ENCODE results near the gene FER. TPM values are rescaled to one million over a fixed set of nuclear protein-coding genes. Genes with fewer than 3 reads are reported as not detected.
A peak's percentile ranks its signal among the peaks of the same experiment; 100 is the strongest.

FER gene
- total and polyA plus RNA-seq, 2 of the 13 experiments (the other 11 are each of a cell fraction or from before 2014, with no cell fraction given) = 7.9 to 29.0 TPM

- TF ChIP-seq RXRB (CRISPR knock-in tag; IDR thresholded peaks at IDR 0.05; ENCODE audit: borderline replicate concordance) (peak; percentile 52), HMG20A (CRISPR knock-in tag; IDR thresholded peaks at IDR 0.05; ENCODE audit: borderline replicate concordance) (no peak), ELF3 (CRISPR knock-in tag; IDR thresholded peaks at IDR 0.05) (peak; percentile 34; the same call in 1 of the 2 replicates), GTF2F1 (IDR thresholded peaks at IDR 0.05; ENCODE audit: low read length) (no peak), ZBTB46 (CRISPR knock-in tag; IDR thresholded peaks at IDR 0.05; ENCODE audit: borderline replicate concordance) (no peak), ZNF225 (CRISPR knock-in tag; IDR thresholded peaks at IDR 0.05) (no peak), DDIT3 (CRISPR knock-in tag; IDR thresholded peaks at IDR 0.05) (no peak), TBX3 (IDR thresholded peaks at IDR 0.05; ENCODE audit: borderline replicate concordance) (no peak), ZMYM4 (CRISPR knock-in tag; IDR thresholded peaks at IDR 0.05) (peak; percentile 99), ETS1 (CRISPR knock-in tag; IDR thresholded peaks at IDR 0.05) (no peak), CENPBD1 (CRISPR knock-in tag; IDR thresholded peaks at IDR 0.05; ENCODE audit: borderline replicate concordance, low read depth) (no peak), GATAD1 (CRISPR knock-in tag; IDR thresholded peaks at IDR 0.05) (peak; percentile 94), THAP11 (CRISPR knock-in tag; IDR thresholded peaks at IDR 0.05) (peak; percentile 80), ZMYM3 (CRISPR knock-in tag; IDR thresholded peaks at IDR 0.05) (0 out of 2 replicates have a peak, but pooled peaks have one; percentile 17), ATAD3A (CRISPR knock-in tag; IDR thresholded peaks at IDR 0.05) (no peak), ZNF441 (CRISPR knock-in tag; IDR thresholded peaks at IDR 0.05; ENCODE audit: borderline replicate concordance) (0 out of 2 replicates have a peak, but pooled peaks have one; percentile 37), TOPORS (CRISPR knock-in tag; IDR thresholded peaks at IDR 0.05) (no peak)
- TF ChIP-seq, protein P1, sequence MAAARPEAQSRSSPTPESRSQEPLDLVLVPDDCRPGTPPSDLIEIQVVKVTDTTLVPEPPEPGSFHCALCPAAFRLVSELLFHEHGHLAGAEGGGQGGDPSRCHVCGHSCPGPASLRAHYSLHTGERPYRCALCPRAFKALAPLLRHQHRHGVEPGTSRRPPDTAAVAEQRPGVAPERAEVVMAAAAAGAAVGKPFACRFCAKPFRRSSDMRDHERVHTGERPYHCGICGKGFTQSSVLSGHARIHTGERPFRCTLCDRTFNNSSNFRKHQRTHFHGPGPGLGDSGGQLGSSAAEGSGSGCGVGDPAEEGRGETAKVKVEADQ (CRISPR knock-in tag; IDR thresholded peaks at IDR 0.05; ENCODE audit: borderline replicate concordance) = peak; percentile 44; the same call in 1 of the 2 replicates
- TF ChIP-seq, protein P2, sequence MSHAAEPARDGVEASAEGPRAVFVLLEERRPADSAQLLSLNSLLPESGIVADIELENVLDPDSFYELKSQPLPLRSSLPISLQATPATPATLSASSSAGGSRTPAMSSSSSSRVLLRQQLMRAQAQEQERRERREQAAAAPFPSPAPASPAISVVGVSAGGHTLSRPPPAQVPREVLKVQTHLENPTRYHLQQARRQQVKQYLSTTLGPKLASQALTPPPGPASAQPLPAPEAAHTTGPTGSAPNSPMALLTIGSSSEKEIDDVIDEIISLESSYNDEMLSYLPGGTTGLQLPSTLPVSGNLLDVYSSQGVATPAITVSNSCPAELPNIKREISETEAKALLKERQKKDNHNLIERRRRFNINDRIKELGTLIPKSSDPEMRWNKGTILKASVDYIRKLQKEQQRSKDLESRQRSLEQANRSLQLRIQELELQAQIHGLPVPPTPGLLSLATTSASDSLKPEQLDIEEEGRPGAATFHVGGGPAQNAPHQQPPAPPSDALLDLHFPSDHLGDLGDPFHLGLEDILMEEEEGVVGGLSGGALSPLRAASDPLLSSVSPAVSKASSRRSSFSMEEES (CRISPR knock-in tag; IDR thresholded peaks at IDR 0.05) = no peak
- TF ChIP-seq, protein P3, sequence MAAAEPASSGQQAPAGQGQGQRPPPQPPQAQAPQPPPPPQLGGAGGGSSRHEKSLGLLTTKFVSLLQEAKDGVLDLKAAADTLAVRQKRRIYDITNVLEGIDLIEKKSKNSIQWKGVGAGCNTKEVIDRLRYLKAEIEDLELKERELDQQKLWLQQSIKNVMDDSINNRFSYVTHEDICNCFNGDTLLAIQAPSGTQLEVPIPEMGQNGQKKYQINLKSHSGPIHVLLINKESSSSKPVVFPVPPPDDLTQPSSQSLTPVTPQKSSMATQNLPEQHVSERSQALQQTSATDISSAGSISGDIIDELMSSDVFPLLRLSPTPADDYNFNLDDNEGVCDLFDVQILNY (CRISPR knock-in tag; conservative IDR thresholded peaks at IDR 0.05) = no peak
- TF ChIP-seq, protein P4, sequence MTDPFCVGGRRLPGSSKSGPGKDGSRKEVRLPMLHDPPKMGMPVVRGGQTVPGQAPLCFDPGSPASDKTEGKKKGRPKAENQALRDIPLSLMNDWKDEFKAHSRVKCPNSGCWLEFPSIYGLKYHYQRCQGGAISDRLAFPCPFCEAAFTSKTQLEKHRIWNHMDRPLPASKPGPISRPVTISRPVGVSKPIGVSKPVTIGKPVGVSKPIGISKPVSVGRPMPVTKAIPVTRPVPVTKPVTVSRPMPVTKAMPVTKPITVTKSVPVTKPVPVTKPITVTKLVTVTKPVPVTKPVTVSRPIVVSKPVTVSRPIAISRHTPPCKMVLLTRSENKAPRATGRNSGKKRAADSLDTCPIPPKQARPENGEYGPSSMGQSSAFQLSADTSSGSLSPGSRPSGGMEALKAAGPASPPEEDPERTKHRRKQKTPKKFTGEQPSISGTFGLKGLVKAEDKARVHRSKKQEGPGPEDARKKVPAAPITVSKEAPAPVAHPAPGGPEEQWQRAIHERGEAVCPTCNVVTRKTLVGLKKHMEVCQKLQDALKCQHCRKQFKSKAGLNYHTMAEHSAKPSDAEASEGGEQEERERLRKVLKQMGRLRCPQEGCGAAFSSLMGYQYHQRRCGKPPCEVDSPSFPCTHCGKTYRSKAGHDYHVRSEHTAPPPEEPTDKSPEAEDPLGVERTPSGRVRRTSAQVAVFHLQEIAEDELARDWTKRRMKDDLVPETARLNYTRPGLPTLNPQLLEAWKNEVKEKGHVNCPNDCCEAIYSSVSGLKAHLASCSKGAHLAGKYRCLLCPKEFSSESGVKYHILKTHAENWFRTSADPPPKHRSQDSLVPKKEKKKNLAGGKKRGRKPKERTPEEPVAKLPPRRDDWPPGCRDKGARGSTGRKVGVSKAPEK (CRISPR knock-in tag; IDR thresholded peaks at IDR 0.05; ENCODE audit: borderline replicate concordance) = no peak
Observed at GRCh38 chr5:108924457-108924961, 176.8 kb downstream of the FER start (continued).

All from HepG2 (cell line).